ENCODE results near the gene C2CD4C.

- TF ChIP-seq, protein P1, sequence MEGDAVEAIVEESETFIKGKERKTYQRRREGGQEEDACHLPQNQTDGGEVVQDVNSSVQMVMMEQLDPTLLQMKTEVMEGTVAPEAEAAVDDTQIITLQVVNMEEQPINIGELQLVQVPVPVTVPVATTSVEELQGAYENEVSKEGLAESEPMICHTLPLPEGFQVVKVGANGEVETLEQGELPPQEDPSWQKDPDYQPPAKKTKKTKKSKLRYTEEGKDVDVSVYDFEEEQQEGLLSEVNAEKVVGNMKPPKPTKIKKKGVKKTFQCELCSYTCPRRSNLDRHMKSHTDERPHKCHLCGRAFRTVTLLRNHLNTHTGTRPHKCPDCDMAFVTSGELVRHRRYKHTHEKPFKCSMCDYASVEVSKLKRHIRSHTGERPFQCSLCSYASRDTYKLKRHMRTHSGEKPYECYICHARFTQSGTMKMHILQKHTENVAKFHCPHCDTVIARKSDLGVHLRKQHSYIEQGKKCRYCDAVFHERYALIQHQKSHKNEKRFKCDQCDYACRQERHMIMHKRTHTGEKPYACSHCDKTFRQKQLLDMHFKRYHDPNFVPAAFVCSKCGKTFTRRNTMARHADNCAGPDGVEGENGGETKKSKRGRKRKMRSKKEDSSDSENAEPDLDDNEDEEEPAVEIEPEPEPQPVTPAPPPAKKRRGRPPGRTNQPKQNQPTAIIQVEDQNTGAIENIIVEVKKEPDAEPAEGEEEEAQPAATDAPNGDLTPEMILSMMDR (conservative IDR thresholded peaks at IDR 0.05; ENCODE audit: low read depth, low read length), result no peak
- TF ChIP-seq EZH2 (IDR thresholded peaks at IDR 0.05; ENCODE audit: borderline replicate concordance, low read depth, low read length, poor library complexity, severe bottlenecking), result no peak
Measured at GRCh38 chr19:376111-376470, 32.9 kb downstream of the C2CD4C start.

Data from A673 (cell line).